Measurements from ENCODE around the gene FCMR.

Gene FCMR

GRCh38 chr1:206860165-206860564, 61.6 kb downstream of the FCMR start:
- H3K9me3 ChIP-seq (replicated peaks; ENCODE audit: insufficient read depth, low read length), result no peaks in the 10 kb centered on the region
- H3K4me3 ChIP-seq (ENCODE audit: low read length), result no peak overlapping the region
- H3K27me3 ChIP-seq (replicated peaks; ENCODE audit: insufficient read depth, low read length), result no peaks in the 10 kb centered on the region
- no peak overlapping the region for H2AFZ ChIP-seq (ENCODE audit: low read length)
- no peak overlapping the region for H3K27ac ChIP-seq (ENCODE audit: low read length)
- H3K4me2 ChIP-seq (ENCODE audit: low read depth, low read length), result no peak overlapping the region
- no peaks in the 10 kb centered on the region for H3K9me2 ChIP-seq (replicated peaks; ENCODE audit: insufficient read depth, low read length)
- H3K36me3 ChIP-seq (replicated peaks; ENCODE audit: insufficient read depth, low read length), result no peaks in the 10 kb centered on the region
- H3F3A ChIP-seq (ENCODE audit: insufficient read depth, low read length), result no peaks in the 10 kb centered on the region
- no peak overlapping the region for H3K9ac ChIP-seq (ENCODE audit: low read length)
- no peak for DNase-seq
- TF ChIP-seq EZH2 (optimal IDR thresholded peaks at IDR 0.05; ENCODE audit: low read depth, low read length), result no peak
- TF ChIP-seq EZH2phosphoT487 (IDR thresholded peaks at IDR 0.05; ENCODE audit: low read length), result no peak
- TF ChIP-seq CTCF (IDR thresholded peaks at IDR 0.05; ENCODE audit: low read length), result no peak
- no peaks in the 10 kb centered on the region for H4K20me1 ChIP-seq (ENCODE audit: insufficient read depth, low read length)
- no peaks in the 10 kb centered on the region for H3K79me2 ChIP-seq (ENCODE audit: low read length)
- no peaks in the 10 kb centered on the region for H3K4me1 ChIP-seq (ENCODE audit: low read length)

- Histone ChIP-seq H4K20me1 (ENCODE audit: insufficient read depth, low read length) (no peaks in the 10 kb centered on the region), H3K27me3 (replicated peaks; ENCODE audit: insufficient read depth, low read length) (no peaks in the 10 kb centered on the region), H3F3A (ENCODE audit: insufficient read depth, low read length) (no peaks in the 10 kb centered on the region), H3K9ac (ENCODE audit: low read length) (no peak overlapping the region), H3K4me1 (ENCODE audit: low read length) (no peaks in the 10 kb centered on the region), H2AFZ (ENCODE audit: low read length) (no peak overlapping the region), H3K9me2 (replicated peaks; ENCODE audit: insufficient read depth, low read length) (no peaks in the 10 kb centered on the region), H3K79me2 (ENCODE audit: low read length) (no peaks in the 10 kb centered on the region), H3K4me3 (ENCODE audit: low read length) (no peak overlapping the region), H3K27ac (ENCODE audit: low read length) (no peak overlapping the region), H3K9me3 (replicated peaks; ENCODE audit: insufficient read depth, low read length) (no peaks in the 10 kb centered on the region), H3K36me3 (replicated peaks; ENCODE audit: insufficient read depth, low read length) (no peaks in the 10 kb centered on the region), H3K4me2 (ENCODE audit: low read depth, low read length) (no peak overlapping the region)
- DNase-seq, result no peak
- no peak for TF ChIP-seq CTCF (IDR thresholded peaks at IDR 0.05; ENCODE audit: low read length)
- no peak for TF ChIP-seq EZH2phosphoT487 (IDR thresholded peaks at IDR 0.05; ENCODE audit: low read length)
- no peak for TF ChIP-seq EZH2 (optimal IDR thresholded peaks at IDR 0.05; ENCODE audit: low read depth, low read length)
Measured at GRCh38 chr1:206859082-206859521, 62.6 kb downstream of the FCMR start.

GRCh38 chr1:206856674-206857464, 64.9 kb downstream of the FCMR start:
- no peaks in the 10 kb centered on the region for H3K9me3 ChIP-seq (replicated peaks; ENCODE audit: insufficient read depth, low read length)
- TF ChIP-seq CTCF (IDR thresholded peaks at IDR 0.05; ENCODE audit: low read length) (peak; percentile 51), EZH2phosphoT487 (IDR thresholded peaks at IDR 0.05; ENCODE audit: low read length) (no peak)
- no peaks in the 10 kb centered on the region for H3F3A ChIP-seq (ENCODE audit: insufficient read depth, low read length)
- no peaks in the 10 kb centered on the region for H3K27me3 ChIP-seq (replicated peaks; ENCODE audit: insufficient read depth, low read length)
- no peaks in the 10 kb centered on the region for H4K20me1 ChIP-seq (ENCODE audit: insufficient read depth, low read length)
- no peaks in the 10 kb centered on the region for H3K79me2 ChIP-seq (ENCODE audit: low read length)
- H2AFZ ChIP-seq (ENCODE audit: low read length), result no peak overlapping the region
- H3K4me3 ChIP-seq (ENCODE audit: low read length), result no peak overlapping the region
- H3K9ac ChIP-seq (ENCODE audit: low read length), result no peak overlapping the region
- no peak overlapping the region for H3K4me2 ChIP-seq (ENCODE audit: low read depth, low read length)
- peak; percentile 43 for DNase-seq
- no peak overlapping the region for H3K27ac ChIP-seq (ENCODE audit: low read length)
- no peaks in the 10 kb centered on the region for H3K4me1 ChIP-seq (ENCODE audit: low read length)
- H3K36me3 ChIP-seq (replicated peaks; ENCODE audit: insufficient read depth, low read length), result no peaks in the 10 kb centered on the region
- no peaks in the 10 kb centered on the region for H3K9me2 ChIP-seq (replicated peaks; ENCODE audit: insufficient read depth, low read length)
